GM23338 (cell line): ENCODE data around the gene MYOF.

ENCODE experiments used
- CREB1 ChIP-seq: fragments of 250-450 bp; sonication (Bioruptor Pico); IDR thresholded peaks from 2 replicates; pipeline ENCODE4 v1.5.0; 2020; ENCODE audit warnings: low read depth, mild to moderate bottlenecking, moderate library complexity
- CTCF ChIP-seq, 2 experiments: fragments of 200-600 bp in 1 of 2; sonication (generic) in 1 of 2; conservative IDR thresholded peaks; 2 replicates each; pipeline versions ENCODE4 v1.5.1 to v1.6.1; 2016 to 2017; ENCODE audit warnings: antibody characterized with exemption in 2 of 2, low read depth in 2 of 2, mild to moderate bottlenecking in 2 of 2, moderate library complexity in 1 of 2
- EZH2 ChIP-seq: fragments of 200-600 bp; sonication (generic); IDR thresholded peaks from one replicate; pipeline ENCODE4 v1.8.0; 2017; ENCODE audit warnings: antibody characterized with exemption, mild to moderate bottlenecking, low read depth; ENCODE audit not compliant: unreplicated experiment
- EZH2phosphoT487 ChIP-seq: fragments of 200-600 bp; sonication (generic); IDR thresholded peaks from one replicate; pipeline ENCODE4 v1.8.1; 2018; ENCODE audit warnings: antibody characterized with exemption; ENCODE audit not compliant: unreplicated experiment
- NANOG ChIP-seq: IDR thresholded peaks from 2 replicates; pipeline ENCODE4 v1.6.1; 2016; ENCODE audit warnings: antibody characterized with exemption, borderline replicate concordance
- POLR2AphosphoS5 ChIP-seq: IDR thresholded peaks from 2 replicates; pipeline ENCODE4 v1.6.1; 2016; ENCODE audit warnings: antibody characterized with exemption, low read depth
- REST ChIP-seq: IDR thresholded peaks from one replicate; pipeline ENCODE4 v1.6.1; 2018; ENCODE audit warnings: antibody characterized with exemption; ENCODE audit not compliant: unreplicated experiment

- no peak for TF ChIP-seq CTCF (conservative IDR thresholded peaks at IDR 0.05; ENCODE audit: low read depth in 2 of 2)
- no peak for TF ChIP-seq EZH2
- TF ChIP-seq REST = no peak
- TF ChIP-seq CREB1 = no peak
- TF ChIP-seq EZH2phosphoT487 = no peak
- no peak for TF ChIP-seq POLR2AphosphoS5
- TF ChIP-seq NANOG = no peak
Measured at GRCh38 chr10:93403152-93404047, 78.7 kb downstream of the MYOF start.
